CD14-positive monocyte (primary cell): ENCODE measurements around the gene AADAC. TPM values are rescaled to one million over a fixed set of nuclear protein-coding genes. Genes with fewer than 3 reads are reported as not detected.

ENCODE experiments used
- DNase-seq, 3 donors: peaks; one replicate each; pipeline ENCODE4 v3.0.0-alpha.2; 2011 to 2022
- H2AFZ ChIP-seq: 2 replicates; pipeline ENCODE4 v1.6.0; 2012; ENCODE audit warnings: mild to moderate bottlenecking, low read depth, low read length, inconsistent platforms; ENCODE audit not compliant: insufficient read depth, poor library complexity, severe bottlenecking
- H3K27ac ChIP-seq, 2 donors: 1 replicate in 1 of 2; 2 replicates in 1 of 2; pipeline ENCODE4 v1.5.1; 2012 to 2013; ENCODE audit warnings: low read length in 2 of 2, control low read depth in 1 of 2, inconsistent platforms in 1 of 2, low read depth in 1 of 2, mild to moderate bottlenecking in 1 of 2
- H3K27me3 ChIP-seq, 2 donors: one replicate each; pipeline versions ENCODE4 v1.6.0 to v1.6.1; 2011 to 2013; ENCODE audit warnings: low read length in 2 of 2; ENCODE audit not compliant: control insufficient read depth in 2 of 2, insufficient read depth in 2 of 2
- H3K36me3 ChIP-seq, 2 donors: replicated peaks in 1 of 2; 1 replicate in 1 of 2; 2 replicates in 1 of 2; pipeline versions ENCODE4 v1.5.1 to v1.6.1; 2012 to 2013; ENCODE audit warnings: low read length in 2 of 2, control low read depth in 1 of 2, inconsistent platforms in 1 of 2, mild to moderate bottlenecking in 1 of 2; ENCODE audit not compliant: insufficient read depth in 2 of 2, control insufficient read depth in 1 of 2
- H3K4me1 ChIP-seq, 2 donors: 1 replicate in 1 of 2; 2 replicates in 1 of 2; pipeline versions ENCODE4 v1.5.1 to v1.6.1; 2012 to 2013; ENCODE audit warnings: low read length in 2 of 2, control low read depth in 1 of 2, inconsistent platforms in 1 of 2, mild to moderate bottlenecking in 1 of 2, moderate library complexity in 1 of 2; ENCODE audit not compliant: insufficient read depth in 2 of 2, control insufficient read depth in 1 of 2
- H3K4me2 ChIP-seq: replicated peaks from 2 replicates; pipeline ENCODE3; 2012; ENCODE audit warnings: low read length, moderate library complexity, mild to moderate bottlenecking; ENCODE audit not compliant: poor library complexity, severe bottlenecking; ENCODE audit errors: extremely low read depth
- H3K4me3 ChIP-seq, 3 experiments: fragments of 200-600 bp in 1 of 3; sonication (generic) in 1 of 3; replicated peaks in 1 of 3; 1 replicate in 2 of 3; 2 replicates in 1 of 3; pipeline ENCODE4 v1.5.1; 2011 to 2013; ENCODE audit warnings: low read length in 3 of 3, mild to moderate bottlenecking in 3 of 3, control low read depth in 2 of 3, low read depth in 2 of 3, inconsistent platforms in 1 of 3, moderate library complexity in 1 of 3
- H3K79me2 ChIP-seq: 2 replicates; pipeline ENCODE4 v1.6.0; 2012; ENCODE audit warnings: mild to moderate bottlenecking, control low read depth, inconsistent platforms, low read length, moderate library complexity; ENCODE audit not compliant: insufficient read depth
- H3K9ac ChIP-seq: 2 replicates; pipeline ENCODE4 v1.6.0; 2017; ENCODE audit warnings: low read length, mild to moderate bottlenecking; ENCODE audit not compliant: insufficient read depth, poor library complexity, severe bottlenecking
- H3K9me3 ChIP-seq, 2 donors: replicated peaks in 1 of 2; 1 replicate in 1 of 2; 2 replicates in 1 of 2; pipeline versions ENCODE4 v1.5.1 to v1.6.1; 2012 to 2013; ENCODE audit warnings: low read length in 2 of 2, control low read depth in 1 of 2; ENCODE audit not compliant: control insufficient read depth in 1 of 2, insufficient read depth in 1 of 2
- H4K20me1 ChIP-seq: 2 replicates; pipeline ENCODE4 v1.6.0; 2012; ENCODE audit warnings: mild to moderate bottlenecking, low read length, control low read depth, moderate library complexity; ENCODE audit not compliant: insufficient read depth
- H3K27ac Mint-ChIP-seq, 7 donors: one replicate each; pipeline ENCODE4 v1.8.0; 2020; ENCODE audit warnings: mild to moderate bottlenecking in 7 of 7, mixed read lengths in 7 of 7, moderate library complexity in 6 of 7, inconsistent platforms in 2 of 7
- H3K27me3 Mint-ChIP-seq, 3 donors: one replicate each; pipeline ENCODE4 v1.8.0; 2021 to 2022; ENCODE audit warnings: low read depth in 3 of 3, mild to moderate bottlenecking in 3 of 3, mixed read lengths in 3 of 3, moderate library complexity in 3 of 3, inconsistent platforms in 1 of 3
- H3K36me3 Mint-ChIP-seq, 2 donors: one replicate each; pipeline ENCODE4 v1.8.0; 2020; ENCODE audit warnings: mixed read lengths in 2 of 2, inconsistent platforms in 1 of 2, mild to moderate bottlenecking in 1 of 2
- H3K4me1 Mint-ChIP-seq: one replicate; pipeline ENCODE4 v1.8.0; 2020; ENCODE audit warnings: mild to moderate bottlenecking, mixed read lengths
- H3K4me3 Mint-ChIP-seq, 2 donors: one replicate each; pipeline ENCODE4 v1.8.0; 2020; ENCODE audit warnings: mild to moderate bottlenecking in 2 of 2, mixed read lengths in 2 of 2, moderate library complexity in 1 of 2
- H3K9me3 Mint-ChIP-seq, 7 donors: one replicate each; pipeline ENCODE4 v1.8.0; 2020 to 2022; ENCODE audit warnings: mixed read lengths in 7 of 7, mild to moderate bottlenecking in 6 of 7, moderate library complexity in 6 of 7, inconsistent platforms in 2 of 7
- CTCF ChIP-seq: fragments of 200-600 bp; IDR thresholded peaks from one replicate; pipeline ENCODE4 v1.8.0; 2022; ENCODE audit warnings: antibody characterized with exemption, mild to moderate bottlenecking
- WGBS: methylation state at CpG from one replicate; pipeline ENCODE4 v1.1.5; 2013; ENCODE audit warnings: missing lambda C conversion rate; ENCODE audit not compliant: insufficient coverage; 5-methylcytosine and 5-hydroxymethylcytosine counted together
- intact Hi-C, 2 donors: fragments of 100-400 bp; cut with micrococcal nuclease; formaldehyde crosslinking; loops; one replicate each; pipeline versions ENCODE4 v1.15.0 to v1.15.1; 2023
- polyA plus RNA-seq, 3 donors: library from polyadenylated mRNA; depleted of rRNA in 1 of 3; unstranded in 2 of 3; stranded (reverse) in 1 of 3; fragments of 300-500 nt in 2 of 3; fragments of >200 nt in 1 of 3; fragmentation: Illumina TruSeq in 2 of 3; gene quantifications; 1 replicate in 2 of 3; 2 replicates in 1 of 3; pipeline ENCODE4 v1.2.3, GENCODE V29; 2012 to 2021

Gene AADAC
- polyA plus RNA-seq, 3 donors = not detected

- no peak overlapping the region for H2AFZ ChIP-seq
- H3K4me2 ChIP-seq = no peak overlapping the region
- no peak overlapping the region for H3K4me3 ChIP-seq
- Mint-ChIP-seq H3K27ac (no peak overlapping the region), H3K9me3 (peaks cover 0 to 2% (median 0%) of the 10 kb centered on the region in 7 donors), H3K27me3 (no peaks in the 10 kb centered on the region), H3K4me1 (peaks cover 2% of the 10 kb centered on the region), H3K4me3 (no peak overlapping the region), H3K36me3 (no peaks in the 10 kb centered on the region)
- peaks cover 0 to 4% of the 10 kb centered on the region in 2 donors for H3K9me3 ChIP-seq
- TF ChIP-seq CTCF = no peak
- no peaks in the 10 kb centered on the region for H3K27me3 ChIP-seq
- no peaks in the 10 kb centered on the region for H3K4me1 ChIP-seq
- H3K79me2 ChIP-seq = no peaks in the 10 kb centered on the region
- no peaks in the 10 kb centered on the region for H4K20me1 ChIP-seq
- no peaks in the 10 kb centered on the region for H3K36me3 ChIP-seq
- DNase-seq = no peak
- no peak overlapping the region for H3K9ac ChIP-seq
- no CpG with 5 or more reads among the region's 2 CpGs for WGBS
- no peak overlapping the region for H3K27ac ChIP-seq
- intact Hi-C loops = no loop called here
Observed at GRCh38 chr3:151856641-151857040, 42.7 kb downstream of the AADAC start.

GRCh38 chr3:151859233-151859673, 45.3 kb downstream of the AADAC start:
- Histone ChIP-seq H3K27ac (no peak overlapping the region), H3K79me2 (no peaks in the 10 kb centered on the region), H3K4me2 (no peak overlapping the region), H3K9ac (no peak overlapping the region), H3K9me3 (no peaks in the 10 kb centered on the region), H3K4me3 (no peak overlapping the region), H3K4me1 (no peaks in the 10 kb centered on the region), H3K36me3 (no peaks in the 10 kb centered on the region), H3K27me3 (no peaks in the 10 kb centered on the region), H4K20me1 (no peaks in the 10 kb centered on the region), H2AFZ (no peak overlapping the region)
- TF ChIP-seq CTCF = no peak
- intact Hi-C loops = no loop called here
- no peaks in the 10 kb centered on the region for H3K9me3 Mint-ChIP-seq
- no peak for DNase-seq
- no peaks in the 10 kb centered on the region for H3K27me3 Mint-ChIP-seq
- H3K4me3 Mint-ChIP-seq = no peak overlapping the region
- WGBS = no CpG with 5 or more reads among the region's 2 CpGs
- no peak overlapping the region for H3K27ac Mint-ChIP-seq
- H3K4me1 Mint-ChIP-seq = peaks cover under 1% of the 10 kb centered on the region
- H3K36me3 Mint-ChIP-seq = no peaks in the 10 kb centered on the region
